ENCODE data around the gene CIDEA. TPM values are rescaled to one million over a fixed set of nuclear protein-coding genes. Genes with fewer than 3 reads are reported as not detected.
A peak's percentile ranks its signal among the peaks of the same experiment; 100 is the strongest.

CIDEA gene
- total and polyA plus RNA-seq, 2 donors (not counting 1 experiment from before 2014, with no cell fraction given), result not detected

DNA sequence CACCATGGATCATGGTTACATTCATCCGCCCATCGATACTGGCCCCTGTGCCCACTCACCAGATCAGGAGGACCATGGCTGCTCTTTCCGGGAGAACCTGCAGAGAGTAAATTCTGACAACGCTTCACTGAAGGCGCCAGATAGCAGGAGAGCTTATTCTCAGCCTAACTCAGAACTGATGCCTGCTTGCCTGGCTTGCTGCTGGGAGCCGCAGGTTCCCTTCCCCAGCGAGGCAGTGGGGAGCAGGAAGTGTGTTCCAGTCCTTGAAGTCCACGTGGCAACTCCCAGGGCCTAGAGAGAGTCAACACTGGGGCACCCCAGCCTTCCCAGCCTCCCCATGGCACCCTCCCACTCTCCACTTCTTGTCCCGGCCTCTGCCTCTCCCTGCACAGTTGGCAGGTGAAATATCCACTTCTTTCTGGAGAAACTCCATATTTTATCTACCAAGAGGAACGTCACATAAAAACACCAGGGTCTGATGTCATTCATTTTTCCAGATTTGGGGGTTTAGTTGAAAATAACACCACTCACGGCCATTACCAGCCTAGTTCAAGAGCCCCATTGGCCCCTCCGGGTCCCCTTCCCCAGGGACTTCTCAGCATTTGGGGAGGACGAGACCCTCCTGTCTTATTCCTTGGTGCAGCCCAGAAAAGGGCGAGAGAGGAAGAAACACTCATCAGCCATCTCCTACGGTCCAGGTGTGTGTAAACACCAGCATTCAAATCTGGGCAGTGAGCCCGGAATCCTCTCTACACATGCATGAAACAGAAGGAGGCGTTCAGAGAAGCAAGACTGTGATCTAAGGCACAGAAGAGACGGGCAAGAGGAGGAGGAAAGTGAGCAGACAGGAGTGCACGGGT, 50.4 kb downstream of the CIDEA start:
- Histone ChIP-seq H3K4me3 (ENCODE audit: control extremely low read depth in 1 of 5, extremely low read depth in 1 of 5, insufficient read depth in 1 of 5, low read depth in 2 of 5, low read length in 4 of 5) (no peak overlapping the region), H3K4me1 (ENCODE audit: control insufficient read depth in 2 of 2, insufficient read depth in 2 of 2, low read length in 2 of 2) (peaks cover 14 to 28% of the 10 kb centered on the region in 2 donors), H4K20me1 (ENCODE audit: control insufficient read depth, insufficient read depth, low read length, poor library complexity, severe bottlenecking) (no peaks in the 10 kb centered on the region), H2AFZ (ENCODE audit: insufficient read depth, low read depth, low read length, poor library complexity, severe bottlenecking) (no peak overlapping the region), H3K79me2 (ENCODE audit: control insufficient read depth, insufficient read depth, low read length) (no peaks in the 10 kb centered on the region), H3K27me3 (replicated peaks in 1 of 4; ENCODE audit: control extremely low read depth in 1 of 4, control insufficient read depth in 3 of 4, insufficient read depth in 4 of 4, low read length in 3 of 4) (peaks cover 0 to 22% (median 11%) of the 10 kb centered on the region in 4 experiments), H3K36me3 (replicated peaks in 1 of 2; ENCODE audit: control extremely low read depth in 1 of 2, control insufficient read depth in 1 of 2, extremely low read depth in 1 of 2, insufficient read depth in 2 of 2, low read length in 1 of 2) (no peaks in the 10 kb centered on the region), H3K4me2 (replicated peaks; ENCODE audit: low read depth, low read length, poor library complexity, severe bottlenecking) (no peak overlapping the region), H3K9ac (ENCODE audit: low read length) (no peak overlapping the region), H3K27ac (ENCODE audit: low read length in 2 of 2) (no peak overlapping the region), H3K9me3 (ENCODE audit: control extremely low read depth in 1 of 3, control insufficient read depth in 2 of 3, insufficient read depth in 1 of 3, low read length in 2 of 3) (peaks cover 0 to 5% (median 0%) of the 10 kb centered on the region in 3 donors)
- WGBS (ENCODE audit: insufficient coverage), result 82% methylated on average over 17 of the region's 19 CpGs
- peak overlapping the region; percentile 27 for H3K4me3 Mint-ChIP-seq
- H3K27ac Mint-ChIP-seq, result no peak overlapping the region
- H3K27me3 Mint-ChIP-seq, result peaks cover 27% of the 10 kb centered on the region
- ChIA-PET CTCF (no interaction called here), POLR2A (no interaction called here)
- TF ChIP-seq EZH2 (IDR thresholded peaks at IDR 0.05; ENCODE audit: borderline replicate concordance, insufficient read depth, low read depth, low read length, poor library complexity, severe bottlenecking) (no peak), CTCF (IDR thresholded peaks at IDR 0.05) (no peak)
- H3K4me1 Mint-ChIP-seq, result peaks cover 16% of the 10 kb centered on the region
- intact Hi-C loops (cut with micrococcal nuclease), result no loop called here
- ATAC-seq (ENCODE audit: low read depth), result no peak
- no peaks in the 10 kb centered on the region for H3K9me3 Mint-ChIP-seq (ENCODE audit: insufficient read depth)
- no peak for DNase-seq

DNA sequence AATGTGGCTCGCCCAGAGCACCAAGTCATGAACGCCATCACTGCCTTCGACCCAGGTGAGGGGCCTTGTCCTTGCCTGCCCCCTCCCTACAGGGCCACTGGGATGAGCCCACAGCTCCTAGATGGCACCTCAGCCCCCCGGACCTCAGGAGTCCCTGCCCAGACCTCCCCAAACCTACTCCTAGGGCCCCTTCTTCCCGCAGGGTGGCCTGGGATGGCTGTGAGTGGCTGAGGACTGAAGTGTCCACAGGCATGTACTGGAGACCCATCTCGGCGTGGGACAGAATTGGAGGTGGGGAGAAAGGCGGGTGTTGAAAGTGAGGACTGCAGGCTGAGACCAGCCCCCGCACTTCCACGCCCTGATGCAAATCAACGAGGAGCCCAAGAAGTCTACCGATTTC, 51.0 kb downstream of the CIDEA start:
- Histone ChIP-seq H3K4me1 (ENCODE audit: control insufficient read depth in 2 of 2, insufficient read depth in 2 of 2, low read length in 2 of 2) (peaks cover 15 to 32% of the 10 kb centered on the region in 2 donors), H3K4me2 (replicated peaks; ENCODE audit: low read depth, low read length, poor library complexity, severe bottlenecking) (no peak overlapping the region), H3K36me3 (replicated peaks in 1 of 2; ENCODE audit: control extremely low read depth in 1 of 2, control insufficient read depth in 1 of 2, extremely low read depth in 1 of 2, insufficient read depth in 2 of 2, low read length in 1 of 2) (no peaks in the 10 kb centered on the region), H3K9me3 (ENCODE audit: control extremely low read depth in 1 of 3, control insufficient read depth in 2 of 3, insufficient read depth in 1 of 3, low read length in 2 of 3) (peaks cover 0 to 5% (median 0%) of the 10 kb centered on the region in 3 donors), H2AFZ (ENCODE audit: insufficient read depth, low read depth, low read length, poor library complexity, severe bottlenecking) (no peak overlapping the region), H3K9ac (ENCODE audit: low read length) (no peak overlapping the region), H3K79me2 (ENCODE audit: control insufficient read depth, insufficient read depth, low read length) (no peaks in the 10 kb centered on the region), H4K20me1 (ENCODE audit: control insufficient read depth, insufficient read depth, low read length, poor library complexity, severe bottlenecking) (no peaks in the 10 kb centered on the region), H3K27me3 (replicated peaks in 1 of 4; ENCODE audit: control extremely low read depth in 1 of 4, control insufficient read depth in 3 of 4, insufficient read depth in 4 of 4, low read length in 3 of 4) (peaks cover 0 to 22% (median 11%) of the 10 kb centered on the region in 4 experiments), H3K27ac (ENCODE audit: low read length in 2 of 2) (no peak overlapping the region), H3K4me3 (ENCODE audit: control extremely low read depth in 1 of 5, extremely low read depth in 1 of 5, insufficient read depth in 1 of 5, low read depth in 2 of 5, low read length in 4 of 5) (no peak overlapping the region)
- intact Hi-C loops (cut with micrococcal nuclease), result no loop called here
- Mint-ChIP-seq H3K9me3 (ENCODE audit: insufficient read depth) (no peaks in the 10 kb centered on the region), H3K4me3 (peak overlapping the region; percentile 27), H3K27me3 (peaks cover 28% of the 10 kb centered on the region), H3K4me1 (peaks cover 19% of the 10 kb centered on the region), H3K27ac (no peak overlapping the region)
- no peak for TF ChIP-seq EZH2 (IDR thresholded peaks at IDR 0.05; ENCODE audit: borderline replicate concordance, insufficient read depth, low read depth, low read length, poor library complexity, severe bottlenecking)
- TF ChIP-seq CTCF (IDR thresholded peaks at IDR 0.05), result no peak
- no peak for DNase-seq
- 83% methylated on average over 6 of the region's 12 CpGs for WGBS (ENCODE audit: insufficient coverage)
- no peak for ATAC-seq (ENCODE audit: low read depth)
- POLR2A ChIA-PET, result no interaction called here
- CTCF ChIA-PET, result no interaction called here

All from B cell (primary cell).